Neural progenitor cell (in vitro differentiated cells): Measurements from ENCODE around the gene ATP13A4.

Experiments used
- CTCF ChIP-seq: fragments of 200-600 bp; sonication (generic); IDR thresholded peaks from 2 replicates; pipeline ENCODE4 v1.5.1; 2017; ENCODE audit warnings: antibody characterized with exemption, mild to moderate bottlenecking
- EZH2 ChIP-seq: fragments of 200-600 bp; sonication (generic); IDR thresholded peaks from 2 replicates; pipeline ENCODE4 v1.6.1; 2017; ENCODE audit warnings: antibody characterized with exemption, mild to moderate bottlenecking, moderate library complexity
- EZH2phosphoT487 ChIP-seq: fragments of 200-600 bp; sonication (generic); IDR thresholded peaks from 2 replicates; pipeline ENCODE4 v1.6.1; 2017; ENCODE audit warnings: antibody characterized with exemption

GRCh38 chr3:193509103-193509965 lies 45.4 kb downstream of the ATP13A4 start:
- no peak for TF ChIP-seq CTCF
- TF ChIP-seq EZH2, result no peak
- no peak for TF ChIP-seq EZH2phosphoT487
